Measurements from ENCODE around the gene UCK2. TPM values are rescaled to one million over a fixed set of nuclear protein-coding genes. Genes with fewer than 3 reads are reported as not detected.

Gene UCK2
- total RNA-seq, 1 experiment from 2014 or later = 77.9 TPM

DNA sequence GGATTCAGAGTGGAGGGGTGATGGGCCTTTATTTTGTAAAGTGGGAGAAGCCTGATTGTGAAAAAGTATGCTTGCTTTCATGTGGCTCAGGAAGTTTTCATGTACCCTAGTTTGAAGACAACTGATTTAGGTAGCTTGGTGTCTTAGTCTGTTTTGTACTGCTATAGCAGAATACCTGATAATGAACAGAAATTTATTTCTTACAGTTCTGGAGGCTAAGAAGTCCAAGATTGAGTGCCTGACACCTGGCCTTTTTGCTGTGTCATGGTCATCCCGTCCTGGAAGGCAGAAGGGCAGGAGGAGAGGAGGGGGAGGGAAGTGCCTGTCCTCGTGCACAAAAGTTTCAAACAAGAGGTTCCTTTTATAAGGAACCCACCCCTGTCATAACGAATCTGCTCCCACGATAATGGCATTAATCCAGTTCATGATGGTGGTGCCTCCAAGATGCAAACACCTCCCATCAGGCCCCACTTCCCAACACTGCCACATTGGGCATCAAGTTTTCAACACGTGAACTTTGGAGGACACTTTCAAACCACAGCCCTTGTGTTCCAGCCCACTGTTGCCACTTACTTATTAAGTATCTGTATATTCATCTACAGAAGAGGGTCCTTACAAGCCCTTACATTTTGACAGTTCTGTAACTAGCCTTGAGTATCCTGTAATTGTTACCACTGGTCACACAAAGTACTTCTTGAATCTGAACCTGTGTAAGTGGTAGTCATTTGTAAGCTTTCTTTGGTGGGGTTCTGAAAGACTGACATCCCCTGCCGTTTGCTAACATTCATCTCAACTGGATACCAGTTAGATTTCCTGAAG is 9.5 kb downstream of the UCK2 start:
- H3K9me3 ChIP-seq (ENCODE audit: control insufficient read depth, low read depth, low read length) = no peaks in the 10 kb centered on the region
- H2BK20ac ChIP-seq (ENCODE audit: low read depth, low read length, poor library complexity, severe bottlenecking) = no peak overlapping the region
- no peak overlapping the region for H2BK120ac ChIP-seq (ENCODE audit: low read depth, low read length, poor library complexity, severe bottlenecking)
- H3K56ac ChIP-seq (ENCODE audit: insufficient read length, low read depth, low read length) = no peak overlapping the region
- no peaks in the 10 kb centered on the region for H4K20me1 ChIP-seq (ENCODE audit: control insufficient read depth, insufficient read depth, insufficient read length)
- no peak overlapping the region for H3T11ph ChIP-seq (ENCODE audit: low read length)
- no peak overlapping the region for H3K27ac ChIP-seq (ENCODE audit: insufficient read length, low read depth, low read length)
- H4K91ac ChIP-seq (ENCODE audit: insufficient read length, low read depth, low read length) = no peak overlapping the region
- H3K23me2 ChIP-seq (ENCODE audit: insufficient read length, low read depth, low read length, poor library complexity, severe bottlenecking) = no peaks in the 10 kb centered on the region
- no peak for DNase-seq
- no peak overlapping the region for H2AFZ ChIP-seq (ENCODE audit: low read length)
- TF ChIP-seq, protein P1, sequence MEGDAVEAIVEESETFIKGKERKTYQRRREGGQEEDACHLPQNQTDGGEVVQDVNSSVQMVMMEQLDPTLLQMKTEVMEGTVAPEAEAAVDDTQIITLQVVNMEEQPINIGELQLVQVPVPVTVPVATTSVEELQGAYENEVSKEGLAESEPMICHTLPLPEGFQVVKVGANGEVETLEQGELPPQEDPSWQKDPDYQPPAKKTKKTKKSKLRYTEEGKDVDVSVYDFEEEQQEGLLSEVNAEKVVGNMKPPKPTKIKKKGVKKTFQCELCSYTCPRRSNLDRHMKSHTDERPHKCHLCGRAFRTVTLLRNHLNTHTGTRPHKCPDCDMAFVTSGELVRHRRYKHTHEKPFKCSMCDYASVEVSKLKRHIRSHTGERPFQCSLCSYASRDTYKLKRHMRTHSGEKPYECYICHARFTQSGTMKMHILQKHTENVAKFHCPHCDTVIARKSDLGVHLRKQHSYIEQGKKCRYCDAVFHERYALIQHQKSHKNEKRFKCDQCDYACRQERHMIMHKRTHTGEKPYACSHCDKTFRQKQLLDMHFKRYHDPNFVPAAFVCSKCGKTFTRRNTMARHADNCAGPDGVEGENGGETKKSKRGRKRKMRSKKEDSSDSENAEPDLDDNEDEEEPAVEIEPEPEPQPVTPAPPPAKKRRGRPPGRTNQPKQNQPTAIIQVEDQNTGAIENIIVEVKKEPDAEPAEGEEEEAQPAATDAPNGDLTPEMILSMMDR (conservative IDR thresholded peaks at IDR 0.05) = no peak
- Mint-ChIP-seq H3K36me3 (ENCODE audit: insufficient read depth in 1 of 3, low read depth in 3 of 3) (peaks cover 0 to 12% (median 4%) of the 10 kb centered on the region in 3 experiments; a peak in 5 of 7 replicates), H3K4me1 (peaks cover 58 to 68% of the 10 kb centered on the region in 2 experiments), H3K9me3 (no peaks in the 10 kb centered on the region), H3K27me3 (ENCODE audit: low read depth) (no peaks in the 10 kb centered on the region), H3K4me3 (peak overlapping the region in 1 of 2 experiments; percentile 13; a peak in 1 of 5 replicates), H3K27ac (peak overlapping the region; percentile 71 to 89 (median 85); a peak in 5 of 7 replicates)
- H3K18ac ChIP-seq (ENCODE audit: insufficient read length, low read depth, low read length) = no peak overlapping the region
- no peak overlapping the region for H2BK5ac ChIP-seq (ENCODE audit: insufficient read length, low read length)
- no peak overlapping the region for H3K4me2 ChIP-seq (ENCODE audit: insufficient read depth, insufficient read length, low read length)
- no peak overlapping the region for H3K4ac ChIP-seq (ENCODE audit: low read depth, low read length)
- no peak overlapping the region for H3K14ac ChIP-seq (ENCODE audit: insufficient read depth, low read length)
- H3K79me2 ChIP-seq (ENCODE audit: insufficient read depth, low read length) = peaks cover 74% of the 10 kb centered on the region
- no peak overlapping the region for H2BK15ac ChIP-seq (ENCODE audit: low read depth, low read length)
- H3K27me3 ChIP-seq (ENCODE audit: insufficient read depth, low read length) = no peaks in the 10 kb centered on the region
- no peak overlapping the region for H4K8ac ChIP-seq (replicated peaks; ENCODE audit: insufficient read length, low read depth, low read length)
- no peak overlapping the region for H4K5ac ChIP-seq (ENCODE audit: insufficient read length, low read depth, low read length)
- no peak overlapping the region for H2AK5ac ChIP-seq (ENCODE audit: insufficient read length, low read length)
- no peak overlapping the region for H3K9ac ChIP-seq (ENCODE audit: extremely low read depth, insufficient read length, low read length)
- H3K4me1 ChIP-seq (ENCODE audit: insufficient read depth, low read length) = peaks cover 12% of the 10 kb centered on the region; the same call in 1 of the 2 replicates
- no CpG with 5 or more reads among the region's 6 CpGs for WGBS (ENCODE audit: extremely low coverage, insufficient read length, low lambda C conversion rate)
- peaks cover 6% of the 10 kb centered on the region for H3K79me1 ChIP-seq (ENCODE audit: insufficient read depth, low read depth, low read length, poor library complexity, severe bottlenecking)
- no peak overlapping the region for H3K23ac ChIP-seq (ENCODE audit: insufficient read length, low read depth, low read length)
- H2BK12ac ChIP-seq (ENCODE audit: insufficient read length, low read depth, low read length) = no peak overlapping the region
